HFFc6 (cell line): ENCODE results near the gene MMP11. TPM values are rescaled to one million over a fixed set of nuclear protein-coding genes. Genes with fewer than 3 reads are reported as not detected.
A peak's percentile ranks its signal among the peaks of the same experiment; 100 is the strongest.

ENCODE experiments used
- DNase-seq: peaks from one replicate; pipeline ENCODE4 v3.0.0-alpha.2; 2018
- H3K27ac Mint-ChIP-seq: 2 replicates; pipeline ENCODE4 v1.8.0; 2020; ENCODE audit warnings: mild to moderate bottlenecking, mixed read lengths
- H3K27me3 Mint-ChIP-seq: 2 replicates; pipeline ENCODE4 v1.8.0; 2021; ENCODE audit warnings: mild to moderate bottlenecking, moderate library complexity, mixed read lengths; ENCODE audit not compliant: insufficient read depth
- H3K36me3 Mint-ChIP-seq: 2 replicates; pipeline ENCODE4 v1.8.0; 2021; ENCODE audit warnings: low read depth, mixed read lengths
- H3K4me1 Mint-ChIP-seq: 2 replicates; pipeline ENCODE4 v1.8.0; 2020; ENCODE audit warnings: low read depth, mixed read lengths
- H3K4me3 Mint-ChIP-seq: 2 replicates; pipeline ENCODE4 v1.8.0; 2020; ENCODE audit warnings: mild to moderate bottlenecking, moderate library complexity, mixed read lengths
- H3K9me3 Mint-ChIP-seq: 2 replicates; pipeline ENCODE4 v1.8.0; 2020; ENCODE audit warnings: mild to moderate bottlenecking, mixed read lengths
- CTCF ChIP-seq: fragments of 200-600 bp; sonication (generic); IDR thresholded peaks from 2 replicates; pipeline ENCODE4 v1.5.0; 2021; ENCODE audit warnings: antibody characterized with exemption, mild to moderate bottlenecking
- total RNA-seq, 6 experiments: library from RNA; stranded (reverse); fragmentation: NEBNext Ultra II Directional; extraction: Animal tissue kit (Norgen Biotek cat#: 25700); gene quantifications; 2 replicates in 1 of 6; 3 replicates in 5 of 6; pipeline ENCODE4 v1.2.3, GENCODE V29; 2021

MMP11 gene
- total RNA-seq, 6 experiments from 2014 or later = 1.7 to 3.6 (median 2.7) TPM

DNA sequence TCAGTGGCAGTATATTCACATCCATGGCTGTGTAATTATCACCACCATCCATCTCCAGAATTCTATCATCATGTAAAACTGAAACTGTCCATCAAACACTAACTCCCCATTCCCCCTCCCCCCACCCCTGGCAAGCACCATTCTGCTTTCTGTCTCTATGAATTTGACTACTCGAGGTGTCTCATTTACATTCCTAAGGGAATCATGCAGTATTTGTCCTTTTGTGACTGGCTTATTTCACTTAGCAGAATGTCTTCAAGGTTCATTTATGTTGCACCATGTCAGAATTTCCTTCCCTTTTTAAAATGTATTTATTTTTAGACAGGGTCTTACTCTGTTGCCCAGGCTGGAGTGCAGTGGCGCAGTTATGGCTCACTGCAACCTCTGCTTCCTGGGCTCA, 45.9 kb downstream of the MMP11 start:
- peaks cover 27% of the 10 kb centered on the region for H3K36me3 Mint-ChIP-seq
- peaks cover 3% of the 10 kb centered on the region for H3K27me3 Mint-ChIP-seq

DNA sequence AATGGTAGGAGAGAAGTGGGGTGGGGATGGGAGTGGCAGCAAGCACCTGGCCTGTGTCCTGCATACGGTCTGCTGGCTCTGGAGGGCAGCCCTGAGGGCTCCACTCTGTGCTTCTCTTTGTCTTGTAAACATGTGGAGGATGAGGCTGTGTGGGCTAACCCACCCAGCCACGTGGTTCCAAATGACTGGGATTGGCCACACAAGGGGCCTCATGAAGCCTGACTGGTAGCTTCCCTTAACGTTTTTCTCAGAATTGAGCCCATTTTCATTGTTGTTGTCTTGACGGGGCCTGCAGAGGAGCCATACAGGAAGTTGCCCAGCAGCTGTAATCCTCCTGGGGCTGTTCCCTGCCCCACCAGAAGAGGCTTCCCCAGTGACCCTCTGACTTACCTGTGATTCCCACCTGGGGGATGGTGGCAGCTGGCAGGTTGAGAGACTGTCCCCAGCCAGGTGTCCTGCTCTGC, 48.1 kb downstream of the MMP11 start:
- Mint-ChIP-seq H3K4me3 (no peak overlapping the region), H3K9me3 (no peaks in the 10 kb centered on the region), H3K4me1 (peaks cover 34% of the 10 kb centered on the region), H3K27ac (no peak overlapping the region), H3K27me3 (no peaks in the 10 kb centered on the region; the same call in 1 of the 2 replicates), H3K36me3 (peaks cover 35% of the 10 kb centered on the region)
- TF ChIP-seq CTCF = no peak
- no peak for DNase-seq

More for the DNA sequence above, 45.9 kb downstream of the MMP11 start:
- no peak overlapping the region for H3K4me3 Mint-ChIP-seq
- no peak overlapping the region for H3K27ac Mint-ChIP-seq
- peaks cover 27% of the 10 kb centered on the region for H3K4me1 Mint-ChIP-seq
- TF ChIP-seq CTCF = no peak
- no peak for DNase-seq
- H3K9me3 Mint-ChIP-seq = no peaks in the 10 kb centered on the region

GRCh38 chr22:23822101-23822671, 49.5 kb downstream of the MMP11 start:
- peaks cover 37% of the 10 kb centered on the region for H3K36me3 Mint-ChIP-seq
- H3K27ac Mint-ChIP-seq = peak overlapping the region; percentile 78
- H3K4me3 Mint-ChIP-seq = no peak overlapping the region

DNA sequence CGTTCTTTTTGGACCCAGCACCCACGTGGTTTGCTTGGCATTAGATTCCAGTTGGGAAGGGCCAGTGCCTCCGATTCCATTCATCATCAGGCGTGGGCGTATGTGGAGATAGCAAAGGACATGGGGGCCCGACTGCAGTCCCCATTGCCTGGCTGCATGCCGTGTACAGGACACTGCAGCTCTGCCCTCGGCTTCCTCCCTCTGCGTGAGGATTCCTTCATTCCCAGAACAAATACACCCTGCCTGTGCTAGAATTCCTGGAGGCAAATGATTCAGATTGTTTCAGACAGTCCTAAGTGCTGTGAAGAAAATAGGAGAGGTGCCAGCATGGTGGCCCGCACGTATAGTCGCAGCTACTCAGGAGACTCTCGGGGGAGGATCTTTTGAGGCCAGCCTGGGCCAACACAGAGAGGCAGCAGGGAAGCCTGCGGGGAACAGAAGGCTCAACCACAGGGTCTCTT, 50.7 kb downstream of the MMP11 start:
- Mint-ChIP-seq H3K4me3 (peak overlapping the region; percentile 6), H3K27me3 (no peaks in the 10 kb centered on the region; the same call in 1 of the 2 replicates), H3K27ac (peak overlapping the region; percentile 78), H3K36me3 (peaks cover 32% of the 10 kb centered on the region), H3K4me1 (peaks cover 38% of the 10 kb centered on the region), H3K9me3 (no peaks in the 10 kb centered on the region)
- TF ChIP-seq CTCF = no peak
- peak; percentile 59 for DNase-seq

More at GRCh38 chr22:23822101-23822671, 49.5 kb downstream of the MMP11 start:
- Mint-ChIP-seq H3K27me3 (no peaks in the 10 kb centered on the region; the same call in 1 of the 2 replicates), H3K4me1 (peaks cover 38% of the 10 kb centered on the region), H3K9me3 (no peaks in the 10 kb centered on the region)
- TF ChIP-seq CTCF = no peak
- no peak for DNase-seq

DNA sequence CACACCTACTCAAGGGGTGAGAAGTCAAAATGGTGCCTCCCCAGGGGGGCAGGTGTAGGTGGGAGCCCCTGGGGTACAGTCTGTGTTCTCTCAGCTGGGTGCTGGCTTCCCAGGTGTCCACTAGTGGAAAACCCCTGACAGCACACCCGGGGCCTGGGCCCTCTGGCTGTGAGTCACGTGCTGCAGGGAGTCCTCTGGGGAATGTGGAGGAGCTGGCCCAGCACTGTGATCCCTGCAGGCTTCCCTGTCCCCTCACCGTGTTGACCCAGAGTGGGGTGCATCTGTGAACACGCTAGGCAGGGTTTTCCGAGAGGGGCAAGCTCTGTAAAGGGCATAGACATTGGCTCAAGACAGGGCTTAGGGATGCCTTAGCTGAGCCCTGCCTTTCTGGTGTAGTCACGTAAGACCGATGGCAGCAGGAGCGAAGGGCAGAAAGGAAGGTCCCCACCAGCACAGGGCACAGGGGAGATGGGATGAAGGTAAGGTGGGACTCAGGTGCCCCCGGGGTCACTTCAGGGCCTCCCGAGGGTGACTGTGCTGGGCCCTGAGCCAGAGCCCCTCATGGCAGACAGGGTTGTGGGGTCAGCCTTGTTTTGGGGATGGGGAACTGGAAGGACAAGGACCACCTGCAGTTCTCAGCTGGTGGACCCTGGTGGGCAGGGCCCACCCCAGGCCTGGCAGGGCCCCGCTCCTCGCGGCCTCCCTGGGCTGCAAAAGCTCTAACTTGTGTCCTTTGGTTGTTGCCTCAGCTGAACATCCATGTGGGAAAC, 52.0 kb downstream of the MMP11 start:
- Mint-ChIP-seq H3K4me1 (peaks cover 51% of the 10 kb centered on the region), H3K27ac (peak overlapping the region; percentile 86; the same call in 1 of the 2 replicates), H3K4me3 (no peak overlapping the region), H3K9me3 (no peaks in the 10 kb centered on the region), H3K36me3 (peaks cover 39% of the 10 kb centered on the region), H3K27me3 (no peaks in the 10 kb centered on the region; the same call in 1 of the 2 replicates)
- no peak for TF ChIP-seq CTCF
- DNase-seq = no peak
